Osteoblast (primary cell): ENCODE measurements around the gene NRAP. TPM values are rescaled to one million over a fixed set of nuclear protein-coding genes. Genes with fewer than 3 reads are reported as not detected.

Experiments used
- DNase-seq: peaks from one replicate; pipeline ENCODE4 v3.0.0; 2011; ENCODE audit warnings: low spot score, mixed read lengths; ENCODE audit not compliant: insufficient read length; ENCODE audit errors: missing footprints
- H2AFZ ChIP-seq: 2 replicates; pipeline ENCODE4 v1.6.0; 2011; ENCODE audit warnings: mild to moderate bottlenecking, low read length
- H3K27ac ChIP-seq: 2 replicates; pipeline ENCODE4 v1.5.1; 2011; ENCODE audit warnings: mild to moderate bottlenecking, low read depth, low read length, moderate library complexity
- H3K27me3 ChIP-seq: 2 replicates; pipeline ENCODE4 v1.6.0; 2012; ENCODE audit warnings: mild to moderate bottlenecking, control low read depth, inconsistent platforms, low read length, moderate library complexity; ENCODE audit not compliant: insufficient read depth
- H3K36me3 ChIP-seq: 2 replicates; pipeline ENCODE4 v1.5.1; 2011; ENCODE audit warnings: mild to moderate bottlenecking, low read length, control low read depth, moderate library complexity; ENCODE audit not compliant: insufficient read depth
- H3K4me1 ChIP-seq: 2 replicates; pipeline ENCODE4 v1.5.1; 2011; ENCODE audit warnings: mild to moderate bottlenecking, low read length, control low read depth, moderate library complexity; ENCODE audit not compliant: insufficient read depth
- H3K4me2 ChIP-seq: 2 replicates; pipeline ENCODE4 v1.6.0; 2011; ENCODE audit warnings: mild to moderate bottlenecking, low read length; ENCODE audit not compliant: insufficient read depth
- H3K4me3 ChIP-seq: fragments of 200-600 bp; sonication (generic); 3 replicates; pipeline ENCODE4 v1.5.1; 2012; ENCODE audit warnings: mild to moderate bottlenecking, low read length, inconsistent platforms; ENCODE audit not compliant: insufficient read depth
- H3K79me2 ChIP-seq: 2 replicates; pipeline ENCODE4 v1.6.0; 2012; ENCODE audit warnings: mild to moderate bottlenecking, low read length, control low read depth, inconsistent platforms; ENCODE audit not compliant: insufficient read depth
- H3K9me3 ChIP-seq: 2 replicates; pipeline ENCODE4 v1.5.1; 2011; ENCODE audit warnings: low read depth, low read length, control low read depth
- H4K20me1 ChIP-seq: 2 replicates; pipeline ENCODE4 v1.6.0; 2012; ENCODE audit warnings: mild to moderate bottlenecking, low read length, control low read depth; ENCODE audit not compliant: insufficient read depth
- CTCF ChIP-seq: IDR thresholded peaks from 2 replicates; pipeline ENCODE4 v1.5.1; 2011; ENCODE audit warnings: mild to moderate bottlenecking, low read depth, low read length, moderate library complexity; ENCODE audit errors: extremely low read depth
- total RNA-seq: library from RNA; depleted of rRNA; stranded (reverse); fragments of >200 nt; gene quantifications from 2 replicates; pipeline ENCODE4 v1.2.3, GENCODE V29; 2012

Gene NRAP
- total RNA-seq, 1 donor: not detected

- Histone ChIP-seq H3K36me3 (no peaks in the 10 kb centered on the region), H3K27ac (no peak overlapping the region), H3K4me3 (no peak overlapping the region), H3K9me3 (no peaks in the 10 kb centered on the region), H3K79me2 (no peaks in the 10 kb centered on the region), H3K4me2 (no peak overlapping the region), H2AFZ (no peak overlapping the region), H4K20me1 (no peaks in the 10 kb centered on the region), H3K4me1 (no peaks in the 10 kb centered on the region), H3K27me3 (no peaks in the 10 kb centered on the region)
- TF ChIP-seq CTCF: no peak
- no peak for DNase-seq
These were observed 94.3 kb downstream of the NRAP start for GRCh38 chr10:113569576-113569975.

DNA sequence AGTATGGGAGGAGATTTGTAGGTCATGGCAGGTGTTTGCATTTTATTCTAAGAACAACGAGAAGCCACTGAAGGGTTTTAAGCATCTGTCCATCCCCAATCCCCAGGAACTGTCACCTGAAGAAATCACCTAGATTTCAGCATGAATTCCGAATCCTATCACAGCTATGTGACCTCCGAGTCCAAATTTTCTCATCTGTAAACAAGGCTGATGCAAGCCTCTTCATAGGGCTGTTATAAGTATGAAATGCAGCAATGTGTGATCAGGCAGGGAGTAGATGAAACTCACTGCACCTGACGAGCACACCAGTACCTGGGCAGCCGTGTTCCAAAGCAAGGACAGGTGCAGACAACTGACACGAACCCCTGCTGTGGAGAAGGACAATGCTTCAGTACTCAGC, 97.0 kb downstream of the NRAP start:
- H3K4me2 ChIP-seq: no peak overlapping the region
- H3K36me3 ChIP-seq: no peaks in the 10 kb centered on the region
- H4K20me1 ChIP-seq: no peaks in the 10 kb centered on the region
- H3K27me3 ChIP-seq: no peaks in the 10 kb centered on the region
- no peak overlapping the region for H3K27ac ChIP-seq
- H3K79me2 ChIP-seq: no peaks in the 10 kb centered on the region
- TF ChIP-seq CTCF: no peak
- H2AFZ ChIP-seq: no peak overlapping the region
- no peaks in the 10 kb centered on the region for H3K9me3 ChIP-seq
- H3K4me3 ChIP-seq: no peak overlapping the region
- no peak for DNase-seq
- peaks cover 4% of the 10 kb centered on the region for H3K4me1 ChIP-seq

DNA sequence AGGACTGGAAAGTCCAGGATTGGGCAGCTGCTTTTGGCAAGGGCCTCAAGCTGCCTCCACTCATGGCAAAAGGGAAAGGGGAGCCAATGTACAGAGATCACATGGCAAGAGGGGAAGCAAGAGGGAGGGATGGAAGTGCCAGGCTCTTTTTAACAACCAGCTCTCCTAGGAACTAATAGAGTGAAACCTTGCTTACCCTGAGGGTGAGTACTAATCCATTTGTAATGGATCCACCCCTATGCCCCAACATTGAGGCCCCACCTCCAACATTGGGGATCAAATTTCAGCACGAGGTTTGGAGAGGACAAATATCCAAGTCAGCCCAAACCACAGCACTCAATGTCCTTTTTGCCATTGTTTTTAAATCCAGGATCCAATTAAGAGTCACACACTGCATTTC, 98.5 kb downstream of the NRAP start:
- H3K27me3 ChIP-seq: no peaks in the 10 kb centered on the region
- no peak overlapping the region for H2AFZ ChIP-seq
- no peak overlapping the region for H3K4me2 ChIP-seq
- H4K20me1 ChIP-seq: no peaks in the 10 kb centered on the region
- TF ChIP-seq CTCF: no peak
- H3K4me1 ChIP-seq: peaks cover 4% of the 10 kb centered on the region
- no peak overlapping the region for H3K4me3 ChIP-seq
- H3K9me3 ChIP-seq: no peaks in the 10 kb centered on the region
- no peak for DNase-seq
- H3K27ac ChIP-seq: no peak overlapping the region
- no peaks in the 10 kb centered on the region for H3K36me3 ChIP-seq
- no peaks in the 10 kb centered on the region for H3K79me2 ChIP-seq

GRCh38 chr10:113563306-113564088, 100.3 kb downstream of the NRAP start:
- Histone ChIP-seq H3K27ac (no peak overlapping the region), H2AFZ (peak overlapping the region; percentile 88), H3K4me1 (peaks cover 4% of the 10 kb centered on the region), H3K9me3 (no peaks in the 10 kb centered on the region), H3K4me2 (peak overlapping the region; percentile 91), H4K20me1 (no peaks in the 10 kb centered on the region), H3K4me3 (peak overlapping the region; percentile 68), H3K36me3 (no peaks in the 10 kb centered on the region), H3K79me2 (no peaks in the 10 kb centered on the region), H3K27me3 (no peaks in the 10 kb centered on the region)
- peak; percentile 94 for DNase-seq
- peak; percentile 91 for TF ChIP-seq CTCF
